ENCODE data around the gene HRH4.

DNA sequence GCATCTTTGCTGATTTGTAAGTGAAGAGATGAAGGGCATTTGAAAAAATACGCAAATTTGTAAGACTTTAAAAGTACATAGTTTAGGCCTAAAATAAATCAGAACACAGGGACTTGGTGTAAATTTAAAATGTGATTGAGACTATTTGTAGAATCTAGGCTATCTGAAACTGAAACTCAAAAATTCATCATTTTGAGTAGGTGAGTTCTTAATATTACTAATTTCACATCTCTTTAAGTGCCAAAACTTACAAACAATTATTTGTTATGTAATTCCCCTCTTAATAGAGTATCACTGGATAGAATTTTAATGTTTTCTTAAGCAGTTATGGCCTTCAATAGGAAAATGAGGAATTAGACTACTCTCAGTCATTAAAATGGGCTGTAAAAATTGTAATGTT, 14.0 kb upstream of the HRH4 start:
- no peak for TF ChIP-seq EZH2 (IDR thresholded peaks at IDR 0.05; ENCODE audit: borderline replicate concordance, low read depth, low read length, severe bottlenecking)
- TF ChIP-seq, protein P1, sequence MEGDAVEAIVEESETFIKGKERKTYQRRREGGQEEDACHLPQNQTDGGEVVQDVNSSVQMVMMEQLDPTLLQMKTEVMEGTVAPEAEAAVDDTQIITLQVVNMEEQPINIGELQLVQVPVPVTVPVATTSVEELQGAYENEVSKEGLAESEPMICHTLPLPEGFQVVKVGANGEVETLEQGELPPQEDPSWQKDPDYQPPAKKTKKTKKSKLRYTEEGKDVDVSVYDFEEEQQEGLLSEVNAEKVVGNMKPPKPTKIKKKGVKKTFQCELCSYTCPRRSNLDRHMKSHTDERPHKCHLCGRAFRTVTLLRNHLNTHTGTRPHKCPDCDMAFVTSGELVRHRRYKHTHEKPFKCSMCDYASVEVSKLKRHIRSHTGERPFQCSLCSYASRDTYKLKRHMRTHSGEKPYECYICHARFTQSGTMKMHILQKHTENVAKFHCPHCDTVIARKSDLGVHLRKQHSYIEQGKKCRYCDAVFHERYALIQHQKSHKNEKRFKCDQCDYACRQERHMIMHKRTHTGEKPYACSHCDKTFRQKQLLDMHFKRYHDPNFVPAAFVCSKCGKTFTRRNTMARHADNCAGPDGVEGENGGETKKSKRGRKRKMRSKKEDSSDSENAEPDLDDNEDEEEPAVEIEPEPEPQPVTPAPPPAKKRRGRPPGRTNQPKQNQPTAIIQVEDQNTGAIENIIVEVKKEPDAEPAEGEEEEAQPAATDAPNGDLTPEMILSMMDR (IDR thresholded peaks at IDR 0.05; ENCODE audit: extremely low read depth in 1 of 2, insufficient read depth in 1 of 2, low read depth in 1 of 2, low read length in 2 of 2) = no peak
- no peak for TF ChIP-seq POLR2AphosphoS5 (IDR thresholded peaks at IDR 0.05; ENCODE audit: insufficient read depth, low read depth, low read length)
- TF ChIP-seq POLR2A (IDR thresholded peaks at IDR 0.05; ENCODE audit: low read depth, low read length) = no peak
- no peak for TF ChIP-seq MAX (IDR thresholded peaks at IDR 0.05; ENCODE audit: insufficient read depth, insufficient read length)
